Mesothelial cell of epicardium (in vitro differentiated cells): ENCODE measurements around the gene CYP4B1. TPM values are rescaled to one million over a fixed set of nuclear protein-coding genes. Genes with fewer than 3 reads are reported as not detected.
"Not testable (repeated sequence)": the region's sequence is repeated elsewhere in the genome, so short reads cannot be mapped to it uniquely, and the experiment has no call there.

Source experiments
- DNase-seq, 2 experiments: peaks; one replicate each; pipeline ENCODE4 v3.0.0; 2021; ENCODE audit warnings: low spot score in 2 of 2; ENCODE audit not compliant: unreplicated experiment in 2 of 2
- H3K27ac Mint-ChIP-seq: 2 replicates; pipeline ENCODE4 v1.8.0; 2021; ENCODE audit warnings: mixed read lengths
- H3K27me3 Mint-ChIP-seq: 2 replicates; pipeline ENCODE4 v1.8.0; 2021; ENCODE audit warnings: low read depth, mixed read lengths
- H3K36me3 Mint-ChIP-seq: 2 replicates; pipeline ENCODE4 v1.8.0; 2021; ENCODE audit warnings: mixed read lengths
- H3K4me1 Mint-ChIP-seq: 2 replicates; pipeline ENCODE4 v1.8.0; 2021; ENCODE audit warnings: mixed read lengths
- H3K4me3 Mint-ChIP-seq: 2 replicates; pipeline ENCODE4 v1.8.0; 2021; ENCODE audit warnings: mild to moderate bottlenecking, moderate library complexity, mixed read lengths
- H3K9me3 Mint-ChIP-seq: 2 replicates; pipeline ENCODE4 v1.8.0; 2021; ENCODE audit warnings: mixed read lengths
- total RNA-seq: library from RNA; stranded (reverse); gene quantifications from 3 replicates; pipeline ENCODE4 v1.2.1, GENCODE V29; 2021
- TF ChIP-seq, protein P1 (sequence below): fragments of 200-600 bp; sonication (generic); IDR thresholded peaks from one replicate; pipeline ENCODE4 v1.5.0; 2021; ENCODE audit warnings: antibody characterized with exemption; ENCODE audit not compliant: unreplicated experiment

CYP4B1 gene
- total RNA-seq, 1 donor from 2014 or later, result 0.40 TPM

DNA sequence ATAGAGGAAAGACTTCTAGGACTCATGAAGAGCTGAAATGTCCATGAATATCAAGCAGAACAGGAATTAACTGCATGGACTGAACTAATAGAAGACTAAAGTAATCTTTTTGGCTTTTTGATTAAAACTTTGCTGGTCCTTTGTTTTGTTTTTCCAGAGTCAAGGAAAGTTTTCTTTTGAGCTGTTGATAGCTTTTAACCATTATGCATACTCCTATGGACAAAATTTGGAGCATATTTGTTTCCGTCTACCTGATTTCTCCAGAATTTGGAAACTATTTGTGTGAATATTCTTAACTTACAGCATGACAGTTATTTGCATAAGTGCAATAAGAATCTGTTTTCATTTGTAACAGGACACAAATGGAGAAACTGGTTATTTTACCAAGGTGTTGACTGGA is 24.5 kb upstream of the CYP4B1 start:
- no peak overlapping the region for H3K4me3 Mint-ChIP-seq
- H3K27ac Mint-ChIP-seq, result no peak overlapping the region
- H3K9me3 Mint-ChIP-seq, result peaks cover 58% of the 10 kb centered on the region
- H3K36me3 Mint-ChIP-seq, result peaks cover 3% of the 10 kb centered on the region
- DNase-seq, result no peak
- TF ChIP-seq, protein P1, sequence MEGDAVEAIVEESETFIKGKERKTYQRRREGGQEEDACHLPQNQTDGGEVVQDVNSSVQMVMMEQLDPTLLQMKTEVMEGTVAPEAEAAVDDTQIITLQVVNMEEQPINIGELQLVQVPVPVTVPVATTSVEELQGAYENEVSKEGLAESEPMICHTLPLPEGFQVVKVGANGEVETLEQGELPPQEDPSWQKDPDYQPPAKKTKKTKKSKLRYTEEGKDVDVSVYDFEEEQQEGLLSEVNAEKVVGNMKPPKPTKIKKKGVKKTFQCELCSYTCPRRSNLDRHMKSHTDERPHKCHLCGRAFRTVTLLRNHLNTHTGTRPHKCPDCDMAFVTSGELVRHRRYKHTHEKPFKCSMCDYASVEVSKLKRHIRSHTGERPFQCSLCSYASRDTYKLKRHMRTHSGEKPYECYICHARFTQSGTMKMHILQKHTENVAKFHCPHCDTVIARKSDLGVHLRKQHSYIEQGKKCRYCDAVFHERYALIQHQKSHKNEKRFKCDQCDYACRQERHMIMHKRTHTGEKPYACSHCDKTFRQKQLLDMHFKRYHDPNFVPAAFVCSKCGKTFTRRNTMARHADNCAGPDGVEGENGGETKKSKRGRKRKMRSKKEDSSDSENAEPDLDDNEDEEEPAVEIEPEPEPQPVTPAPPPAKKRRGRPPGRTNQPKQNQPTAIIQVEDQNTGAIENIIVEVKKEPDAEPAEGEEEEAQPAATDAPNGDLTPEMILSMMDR, result no peak
- H3K27me3 Mint-ChIP-seq, result no peaks in the 10 kb centered on the region
- H3K4me1 Mint-ChIP-seq, result no peaks in the 10 kb centered on the region

DNA sequence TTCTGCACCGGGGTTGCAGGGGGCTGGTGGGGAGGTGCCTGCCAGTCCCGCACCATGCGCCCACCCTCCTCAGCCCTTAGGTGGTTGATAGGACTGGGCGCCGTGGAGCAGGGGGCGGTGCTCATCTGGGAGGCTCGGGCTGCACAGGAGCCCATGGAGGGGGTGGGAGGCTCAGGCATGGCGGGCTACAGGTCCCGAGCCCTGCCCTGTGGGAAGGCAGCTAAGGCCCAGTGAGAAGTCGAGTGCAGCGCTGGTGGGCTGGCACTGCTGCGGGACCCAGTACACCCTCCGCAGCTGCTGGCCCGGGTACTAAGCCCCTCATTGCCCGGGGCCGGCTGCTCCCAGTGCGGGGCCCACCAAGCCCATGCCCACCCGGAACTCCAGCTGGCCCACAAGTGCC is 20.4 kb upstream of the CYP4B1 start:
- DNase-seq, H3K27ac Mint-ChIP-seq, H3K27me3 Mint-ChIP-seq, H3K36me3 Mint-ChIP-seq, H3K4me1 Mint-ChIP-seq, H3K4me3 Mint-ChIP-seq: not testable (repeated sequence)
- H3K9me3 Mint-ChIP-seq, result peaks cover 61% of the 10 kb centered on the region

DNA sequence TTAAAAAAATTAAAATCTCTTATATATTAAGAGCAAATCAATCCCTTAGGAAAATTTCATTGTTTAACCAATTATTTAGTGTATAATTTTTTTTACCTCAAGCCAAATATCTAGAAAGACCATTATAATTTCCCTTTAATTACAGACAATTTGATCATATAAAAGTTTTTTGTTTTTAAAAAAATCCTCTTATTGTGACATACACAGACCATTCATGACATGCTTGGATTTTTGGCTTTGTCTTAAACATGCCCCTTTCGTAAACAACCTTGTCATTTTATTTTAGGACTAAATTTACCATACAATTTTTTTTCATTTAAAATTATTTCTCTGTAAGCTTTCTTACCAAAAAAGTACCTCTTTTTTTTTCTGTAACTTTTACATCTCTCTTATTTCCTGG is 14.2 kb upstream of the CYP4B1 start:
- no peak overlapping the region for H3K4me3 Mint-ChIP-seq
- H3K4me1 Mint-ChIP-seq, result no peaks in the 10 kb centered on the region
- H3K27me3 Mint-ChIP-seq, result peaks cover 3% of the 10 kb centered on the region
- no peak for DNase-seq
- no peaks in the 10 kb centered on the region for H3K36me3 Mint-ChIP-seq
- TF ChIP-seq, protein P1, result no peak
- H3K9me3 Mint-ChIP-seq, result peaks cover 45% of the 10 kb centered on the region
- H3K27ac Mint-ChIP-seq, result no peak overlapping the region

DNA sequence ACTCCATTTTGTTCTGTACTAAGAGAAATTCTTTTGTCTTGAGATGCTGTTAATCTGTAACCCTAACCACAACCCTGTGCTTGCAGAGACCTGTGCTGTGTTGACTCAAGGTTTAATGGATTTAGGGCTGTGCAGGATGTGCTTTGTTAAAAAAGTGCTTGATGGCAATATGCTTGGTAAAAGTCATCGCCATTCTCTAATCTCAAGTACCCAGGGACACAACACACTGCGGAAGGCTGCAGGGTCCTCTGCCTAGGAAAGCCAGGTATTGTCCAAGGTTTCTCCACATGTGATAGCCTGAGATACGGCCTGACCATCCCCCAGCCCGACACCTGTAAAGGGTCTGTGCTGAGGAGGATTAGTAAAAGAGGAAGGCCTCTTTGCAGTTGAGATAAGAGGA is 10.2 kb upstream of the CYP4B1 start:
- DNase-seq, H3K36me3 Mint-ChIP-seq, H3K27me3 Mint-ChIP-seq, H3K27ac Mint-ChIP-seq, H3K4me3 Mint-ChIP-seq, H3K4me1 Mint-ChIP-seq: not testable (repeated sequence)
- H3K9me3 Mint-ChIP-seq, result peaks cover 12% of the 10 kb centered on the region

DNA sequence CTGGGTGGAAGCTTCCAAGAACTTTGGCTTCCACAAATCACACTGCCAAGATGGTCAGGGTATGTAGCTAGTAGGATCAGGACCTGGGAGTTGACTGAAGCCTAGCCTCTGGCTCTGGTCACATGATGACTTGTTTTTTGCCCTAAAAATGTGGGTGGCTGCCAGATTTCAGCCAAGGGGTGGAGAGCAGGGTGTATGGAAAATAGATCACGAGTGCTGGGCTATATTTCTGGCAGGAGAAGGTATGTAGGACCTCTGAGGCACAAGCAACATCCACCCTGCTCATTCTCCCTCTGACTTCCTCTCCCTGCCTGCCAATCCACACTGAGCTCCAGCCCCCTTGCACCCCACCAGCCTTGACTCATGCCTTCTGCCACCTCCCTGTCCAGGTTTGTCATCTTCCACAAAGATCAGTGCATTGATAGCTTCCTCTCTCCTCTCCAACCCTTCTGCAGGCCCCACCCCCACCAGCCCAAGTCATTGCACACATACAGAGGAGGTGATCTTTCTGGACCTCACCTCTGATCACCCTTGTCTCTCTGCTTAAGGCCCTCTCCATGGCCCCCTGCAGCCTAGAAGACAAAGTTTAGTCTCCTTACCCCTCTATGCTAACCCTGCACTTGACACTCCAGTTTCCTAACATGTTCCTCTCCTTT is 8.3 kb upstream of the CYP4B1 start:
- H3K9me3 Mint-ChIP-seq, result peaks cover 9% of the 10 kb centered on the region
- H3K36me3 Mint-ChIP-seq, result no peaks in the 10 kb centered on the region
- TF ChIP-seq, protein P1, result no peak
- no peak for DNase-seq
- H3K4me3 Mint-ChIP-seq, result no peak overlapping the region
- no peaks in the 10 kb centered on the region for H3K4me1 Mint-ChIP-seq
- H3K27ac Mint-ChIP-seq, result no peak overlapping the region
- peaks cover 7% of the 10 kb centered on the region for H3K27me3 Mint-ChIP-seq

DNA sequence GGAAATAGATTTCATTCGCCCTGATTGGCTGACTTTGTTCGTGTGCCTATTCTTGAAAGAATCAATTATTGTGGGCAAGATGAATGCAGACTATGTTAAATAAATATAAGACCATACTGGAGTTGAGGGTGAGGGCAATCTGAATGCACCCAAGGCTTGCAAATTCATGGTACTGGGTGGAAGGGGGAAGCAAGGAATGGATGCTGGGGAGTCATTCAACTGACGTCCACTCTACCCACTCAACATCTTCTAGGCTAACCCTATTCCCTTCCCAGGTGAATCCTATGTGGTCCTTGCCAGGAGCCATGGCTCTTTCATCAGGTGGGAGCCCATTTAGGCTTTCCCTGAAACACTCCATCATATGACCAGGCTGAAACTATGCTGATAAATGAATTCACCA is 5.7 kb upstream of the CYP4B1 start:
- Mint-ChIP-seq H3K9me3 (peaks cover 6% of the 10 kb centered on the region), H3K36me3 (no peaks in the 10 kb centered on the region), H3K4me1 (no peaks in the 10 kb centered on the region), H3K27ac (no peak overlapping the region), H3K4me3 (no peak overlapping the region), H3K27me3 (peaks cover 22% of the 10 kb centered on the region)
- TF ChIP-seq, protein P1, result no peak
- no peak for DNase-seq
